A549 (cell line): ENCODE data around the gene MMP25. TPM values are rescaled to one million over a fixed set of nuclear protein-coding genes. Genes with fewer than 3 reads are reported as not detected.

Experiments used
- polyA plus RNA-seq, 4 experiments: library from polyadenylated mRNA; depleted of rRNA in 3 of 4; stranded (reverse); fragments of >200 nt; fragmentation: RNase III in 1 of 4; extraction: RNeasy Plus Mini Kit Qiagen cat#74134 plus additional on column Dnase treatment in 1 of 4; gene quantifications; 2 replicates in 3 of 4; 3 replicates in 1 of 4; pipeline ENCODE4 v1.2.3, GENCODE V29; 2011 to 2017
- small RNA-seq, 6 experiments: library from RNA; depleted of rRNA; stranded (forward); fragments of <200 nt; gene quantifications; one replicate each; pipeline ENCODE3, GENCODE V24; 2012

The MMP25 gene
- polyA plus RNA-seq, 2 of the 4 experiments (the other 2 are of a cell fraction): 0.04 to 0.31 TPM

Small RNAs within 50 kb of the gene (small RNA-seq; reads per million reads assigned to genes)
- gene RNU1-22P: 0 to 0.66 (median 0) reads per million in 6 experiments

Other genes with a start within 250 kb of the MMP25 start
- gene PRSS41, start 248.1 kb upstream of the MMP25 start, polyA plus RNA-seq (2011; rRNA removed): not detected in 2 replicates
- not detected in 3 replicates for gene PRSS41, start 248.1 kb upstream of the MMP25 start, polyA plus RNA-seq (2017; fragmentation: RNase III; extraction: RNeasy Plus Mini Kit Qiagen cat#74134 plus additional on column Dnase treatment)
- 0.16 and 0.23 TPM in 2 replicates for gene PRSS21, start 229.3 kb upstream of the MMP25 start, polyA plus RNA-seq (2011; rRNA removed)
- gene PRSS21, start 229.3 kb upstream of the MMP25 start, polyA plus RNA-seq (2017; fragmentation: RNase III; extraction: RNeasy Plus Mini Kit Qiagen cat#74134 plus additional on column Dnase treatment): 0.08 to 0.12 TPM in 2 of 3 replicates, not detected in the other
- gene ZG16B, start 216.3 kb upstream of the MMP25 start, polyA plus RNA-seq (2011; rRNA removed): 0.85 and 0.86 TPM in 2 replicates
- 0.40 to 0.59 TPM (median 0.54 TPM) in 3 replicates for gene ZG16B, start 216.3 kb upstream of the MMP25 start, polyA plus RNA-seq (2017; fragmentation: RNase III; extraction: RNeasy Plus Mini Kit Qiagen cat#74134 plus additional on column Dnase treatment)
- gene PRSS22, start 188.4 kb upstream of the MMP25 start, polyA plus RNA-seq (2011; rRNA removed): not detected in 2 replicates
- gene PRSS22, start 188.4 kb upstream of the MMP25 start, polyA plus RNA-seq (2017; fragmentation: RNase III; extraction: RNeasy Plus Mini Kit Qiagen cat#74134 plus additional on column Dnase treatment): 0.10 to 0.33 TPM in 2 of 3 replicates, not detected in the other
- 22.7 and 23.2 TPM in 2 replicates for gene FLYWCH2, start 163.3 kb upstream of the MMP25 start, polyA plus RNA-seq (2011; rRNA removed)
- 40.1 to 42.1 TPM (median 41.2 TPM) in 3 replicates for gene FLYWCH2, start 163.3 kb upstream of the MMP25 start, polyA plus RNA-seq (2017; fragmentation: RNase III; extraction: RNeasy Plus Mini Kit Qiagen cat#74134 plus additional on column Dnase treatment)
- gene FLYWCH1, start 134.6 kb upstream of the MMP25 start, polyA plus RNA-seq (2011; rRNA removed): 9.3 and 10.6 TPM in 2 replicates
- 20.5 to 22.5 TPM (median 22.3 TPM) in 3 replicates for gene FLYWCH1, start 134.6 kb upstream of the MMP25 start, polyA plus RNA-seq (2017; fragmentation: RNase III; extraction: RNeasy Plus Mini Kit Qiagen cat#74134 plus additional on column Dnase treatment)
- 0.28 and 0.35 TPM in 2 replicates for gene KREMEN2, start 82.3 kb upstream of the MMP25 start, polyA plus RNA-seq (2011; rRNA removed)
- gene KREMEN2, start 82.3 kb upstream of the MMP25 start, polyA plus RNA-seq (2017; fragmentation: RNase III; extraction: RNeasy Plus Mini Kit Qiagen cat#74134 plus additional on column Dnase treatment): 1.4 to 1.6 TPM (median 1.5 TPM) in 3 replicates
- 8.0 and 9.0 TPM in 2 replicates for gene PAQR4, start 77.2 kb upstream of the MMP25 start, polyA plus RNA-seq (2011; rRNA removed)
- 17.5 to 18.6 TPM (median 18.5 TPM) in 3 replicates for gene PAQR4, start 77.2 kb upstream of the MMP25 start, polyA plus RNA-seq (2017; fragmentation: RNase III; extraction: RNeasy Plus Mini Kit Qiagen cat#74134 plus additional on column Dnase treatment)
- gene PKMYT1, start 66.1 kb upstream of the MMP25 start, polyA plus RNA-seq (2011; rRNA removed): 8.4 and 10.5 TPM in 2 replicates
- 50.5 to 55.2 TPM (median 52.5 TPM) in 3 replicates for gene PKMYT1, start 66.1 kb upstream of the MMP25 start, polyA plus RNA-seq (2017; fragmentation: RNase III; extraction: RNeasy Plus Mini Kit Qiagen cat#74134 plus additional on column Dnase treatment)
- gene CLDN9, start 33.6 kb upstream of the MMP25 start, polyA plus RNA-seq (2011; rRNA removed): 0.03 and 0.12 TPM in 2 replicates
- gene CLDN9, start 33.6 kb upstream of the MMP25 start, polyA plus RNA-seq (2017; fragmentation: RNase III; extraction: RNeasy Plus Mini Kit Qiagen cat#74134 plus additional on column Dnase treatment): 0.06 to 0.16 TPM (median 0.12 TPM) in 3 replicates
- 0.11 TPM in 1 of 2 replicates, not detected in the other for gene CLDN6, start 28.4 kb upstream of the MMP25 start, polyA plus RNA-seq (2011; rRNA removed)
- gene CLDN6, start 28.4 kb upstream of the MMP25 start, polyA plus RNA-seq (2017; fragmentation: RNase III; extraction: RNeasy Plus Mini Kit Qiagen cat#74134 plus additional on column Dnase treatment): 0.13 to 0.25 TPM (median 0.20 TPM) in 3 replicates
- 89.0 and 111 TPM in 2 replicates for gene TNFRSF12A, start 26.2 kb upstream of the MMP25 start, polyA plus RNA-seq (2011; rRNA removed)
- 295 to 325 TPM (median 314 TPM) in 3 replicates for gene TNFRSF12A, start 26.2 kb upstream of the MMP25 start, polyA plus RNA-seq (2017; fragmentation: RNase III; extraction: RNeasy Plus Mini Kit Qiagen cat#74134 plus additional on column Dnase treatment)
- gene HCFC1R1, start 22.6 kb upstream of the MMP25 start, polyA plus RNA-seq (2011; rRNA removed): 46.4 and 60.3 TPM in 2 replicates
- gene HCFC1R1, start 22.6 kb upstream of the MMP25 start, polyA plus RNA-seq (2017; fragmentation: RNase III; extraction: RNeasy Plus Mini Kit Qiagen cat#74134 plus additional on column Dnase treatment): 131 to 199 TPM (median 179 TPM) in 3 replicates
- gene THOC6, start 22.5 kb upstream of the MMP25 start, polyA plus RNA-seq (2011; rRNA removed): 31.8 and 32.5 TPM in 2 replicates
- gene THOC6, start 22.5 kb upstream of the MMP25 start, polyA plus RNA-seq (2017; fragmentation: RNase III; extraction: RNeasy Plus Mini Kit Qiagen cat#74134 plus additional on column Dnase treatment): 48.7 to 56.5 TPM (median 53.2 TPM) in 3 replicates
- gene BICDL2, start 9.6 kb upstream of the MMP25 start, polyA plus RNA-seq (2011; rRNA removed): not detected in 2 replicates
- not detected in 3 replicates for gene BICDL2, start 9.6 kb upstream of the MMP25 start, polyA plus RNA-seq (2017; fragmentation: RNase III; extraction: RNeasy Plus Mini Kit Qiagen cat#74134 plus additional on column Dnase treatment)
- gene IL32, start 19.1 kb downstream of the MMP25 start, polyA plus RNA-seq (2011; rRNA removed): 8.9 and 12.4 TPM in 2 replicates
- gene IL32, start 19.1 kb downstream of the MMP25 start, polyA plus RNA-seq (2017; fragmentation: RNase III; extraction: RNeasy Plus Mini Kit Qiagen cat#74134 plus additional on column Dnase treatment): 18.8 to 32.0 TPM (median 20.2 TPM) in 3 replicates
- gene ZSCAN10, start 52.7 kb downstream of the MMP25 start, polyA plus RNA-seq (2011; rRNA removed): 0.08 and 0.09 TPM in 2 replicates
- not detected in 3 replicates for gene ZSCAN10, start 52.7 kb downstream of the MMP25 start, polyA plus RNA-seq (2017; fragmentation: RNase III; extraction: RNeasy Plus Mini Kit Qiagen cat#74134 plus additional on column Dnase treatment)
- gene ZNF205, start 66.0 kb downstream of the MMP25 start, polyA plus RNA-seq (2011; rRNA removed): 3.1 and 4.3 TPM in 2 replicates
- 8.5 to 9.6 TPM (median 9.2 TPM) in 3 replicates for gene ZNF205, start 66.0 kb downstream of the MMP25 start, polyA plus RNA-seq (2017; fragmentation: RNase III; extraction: RNeasy Plus Mini Kit Qiagen cat#74134 plus additional on column Dnase treatment)
- gene ZNF213, start 88.5 kb downstream of the MMP25 start, polyA plus RNA-seq (2011; rRNA removed): 0.72 and 1.8 TPM in 2 replicates
- 5.9 to 6.2 TPM (median 6.1 TPM) in 3 replicates for gene ZNF213, start 88.5 kb downstream of the MMP25 start, polyA plus RNA-seq (2017; fragmentation: RNase III; extraction: RNeasy Plus Mini Kit Qiagen cat#74134 plus additional on column Dnase treatment)
- 1.3 and 1.6 TPM in 2 replicates for gene OR1F1, start 141.6 kb downstream of the MMP25 start, polyA plus RNA-seq (2011; rRNA removed)
- gene OR1F1, start 141.6 kb downstream of the MMP25 start, polyA plus RNA-seq (2017; fragmentation: RNase III; extraction: RNeasy Plus Mini Kit Qiagen cat#74134 plus additional on column Dnase treatment): 0.20 to 0.34 TPM (median 0.31 TPM) in 3 replicates
- 7.4 and 7.5 TPM in 2 replicates for gene ZNF200, start 188.6 kb downstream of the MMP25 start, polyA plus RNA-seq (2011; rRNA removed)
- 6.5 to 6.9 TPM (median 6.7 TPM) in 3 replicates for gene ZNF200, start 188.6 kb downstream of the MMP25 start, polyA plus RNA-seq (2017; fragmentation: RNase III; extraction: RNeasy Plus Mini Kit Qiagen cat#74134 plus additional on column Dnase treatment)
- 0.04 TPM in 1 of 2 replicates, not detected in the other for gene MEFV, start 210.1 kb downstream of the MMP25 start, polyA plus RNA-seq (2011; rRNA removed)
- gene MEFV, start 210.1 kb downstream of the MMP25 start, polyA plus RNA-seq (2017; fragmentation: RNase III; extraction: RNeasy Plus Mini Kit Qiagen cat#74134 plus additional on column Dnase treatment): not detected in 3 replicates
- 20.9 and 38.4 TPM in 2 replicates for gene ZNF263, start 236.9 kb downstream of the MMP25 start, polyA plus RNA-seq (2011; rRNA removed)
- gene ZNF263, start 236.9 kb downstream of the MMP25 start, polyA plus RNA-seq (2017; fragmentation: RNase III; extraction: RNeasy Plus Mini Kit Qiagen cat#74134 plus additional on column Dnase treatment): 24.3 to 24.8 TPM (median 24.4 TPM) in 3 replicates